ENCODE data around the gene IRAK2.
"Not testable (repeated sequence)": the region's sequence is repeated elsewhere in the genome, so short reads cannot be mapped to it uniquely, and the experiment has no call there.

Gene IRAK2

DNA sequence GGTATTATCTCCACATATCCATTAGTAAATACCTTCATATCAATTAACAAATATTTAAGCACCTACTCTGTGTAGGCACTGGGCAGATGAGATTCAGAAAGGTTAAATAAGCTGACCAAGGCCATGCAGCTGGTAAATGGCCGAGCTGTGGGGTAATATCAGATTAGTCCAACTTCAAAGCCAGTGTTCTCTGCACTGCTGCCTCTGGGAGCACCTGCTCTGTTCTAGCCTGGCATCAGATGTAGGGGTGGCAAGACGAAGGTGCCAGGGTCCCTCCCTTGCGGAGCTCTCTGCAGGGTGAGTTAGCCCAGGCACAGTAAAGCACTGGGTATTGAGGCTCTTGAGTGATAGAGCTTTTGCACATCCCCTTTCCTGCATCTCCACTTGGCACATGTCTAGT, 89.0 kb downstream of the IRAK2 start:
- no peak for DNase-seq (ENCODE audit: low spot score)

DNA sequence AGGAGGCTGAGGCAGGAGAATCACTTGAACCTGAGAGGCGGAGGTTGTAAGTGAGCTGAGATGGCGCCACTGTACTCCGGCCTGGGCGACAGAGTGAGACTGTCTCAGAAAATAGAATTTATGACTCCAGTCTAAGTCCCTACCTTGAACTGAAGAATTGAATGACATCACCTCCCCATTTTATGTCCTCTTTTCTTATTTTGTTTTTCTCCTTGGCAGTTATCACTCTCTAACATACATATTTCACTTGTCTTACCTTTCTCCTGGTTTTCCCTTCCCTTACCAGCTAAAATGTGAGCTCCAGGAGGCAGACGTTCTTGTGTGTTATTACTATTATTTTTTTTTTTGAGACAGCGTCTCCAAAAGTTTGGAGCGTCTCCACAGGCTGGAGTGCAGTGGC, 91.1 kb downstream of the IRAK2 start:
- no peak for DNase-seq (ENCODE audit: low spot score)

DNA sequence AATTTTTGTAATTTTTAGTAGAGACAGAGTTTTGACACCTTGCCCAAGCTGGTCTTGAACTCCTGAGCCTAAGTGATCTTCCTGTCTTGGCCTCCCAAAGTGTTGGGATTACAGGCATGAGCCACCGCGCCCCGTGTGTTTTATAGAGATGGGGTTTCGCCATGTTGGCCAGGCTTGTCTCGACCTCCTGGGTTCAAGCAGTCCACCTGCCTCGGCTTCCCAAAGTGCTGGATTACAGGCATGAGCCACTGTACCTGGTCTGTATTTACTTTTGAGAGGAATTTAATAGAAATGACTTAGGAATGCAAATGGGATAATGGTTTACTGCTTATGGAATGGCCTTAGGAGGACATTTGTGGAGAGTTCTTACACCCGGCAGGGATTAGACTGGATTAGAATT, 94.3 kb downstream of the IRAK2 start:
- no peak for DNase-seq (ENCODE audit: low spot score)

DNA sequence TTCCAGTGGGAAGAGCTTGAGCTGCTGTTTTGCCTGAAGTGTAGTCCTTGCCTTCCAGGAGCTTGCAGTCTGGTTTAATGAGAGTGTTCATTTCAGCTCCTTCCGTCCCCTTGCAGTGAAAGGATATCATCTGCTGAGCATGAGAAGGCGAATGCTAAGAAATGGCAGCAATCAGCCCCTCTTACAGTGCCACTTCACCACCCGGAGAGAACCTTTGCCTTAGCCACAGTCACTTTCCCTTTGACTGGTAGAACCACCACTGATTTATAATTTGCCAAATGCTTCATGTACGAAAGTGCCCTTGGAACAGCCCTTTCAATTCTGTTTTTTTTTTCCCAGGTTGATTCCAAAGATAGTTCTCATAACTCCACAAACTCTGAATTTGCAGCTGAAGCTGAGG, 95.1 kb downstream of the IRAK2 start:
- DNase-seq (ENCODE audit: low spot score): no peak

DNA sequence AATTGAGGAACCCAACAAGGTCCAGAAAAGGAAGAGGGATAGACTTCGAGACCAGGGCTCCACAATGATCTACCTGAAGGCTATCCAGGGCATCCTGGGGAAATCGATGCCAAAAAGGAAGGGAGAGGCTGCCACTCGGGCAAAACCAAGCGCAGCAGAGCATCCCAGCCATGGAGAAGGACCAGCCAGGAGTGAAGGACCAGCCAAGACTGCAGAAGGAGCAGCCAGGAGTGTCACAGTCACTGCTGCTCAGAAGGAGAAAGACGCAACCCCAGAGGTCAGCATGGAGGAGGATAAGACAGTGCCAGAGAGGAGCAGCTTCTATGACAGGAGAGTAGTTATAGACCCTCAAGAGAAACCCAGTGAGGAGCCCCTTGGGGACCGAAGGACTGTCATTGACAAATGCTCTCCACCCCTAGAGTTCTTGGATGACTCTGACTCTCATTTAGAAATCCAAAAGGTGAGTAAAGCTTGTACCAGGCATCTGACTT, 95.5 kb downstream of the IRAK2 start:
- DNase-seq (ENCODE audit: low spot score): no peak

DNA sequence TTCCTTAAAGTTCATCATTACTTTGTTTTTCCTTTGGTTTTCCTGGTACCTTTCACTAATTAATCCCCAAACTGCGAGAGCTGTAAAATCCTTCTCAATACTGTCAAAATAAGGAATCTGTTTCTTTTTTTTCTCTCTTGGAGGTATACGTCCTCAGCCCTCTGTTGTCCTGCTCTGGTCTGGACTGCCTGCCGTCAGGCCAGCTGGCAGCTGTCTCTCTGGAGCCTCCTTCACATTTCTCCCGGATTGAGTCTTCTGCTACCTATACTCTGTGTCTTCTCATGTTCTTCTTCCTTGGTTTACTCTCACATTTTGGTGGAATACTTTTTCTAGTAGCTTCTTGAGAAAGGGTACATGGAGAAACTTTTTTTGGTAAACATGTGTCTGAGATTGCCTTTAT, 97.3 kb downstream of the IRAK2 start:
- DNase-seq (ENCODE audit: low spot score): no peak

DNA sequence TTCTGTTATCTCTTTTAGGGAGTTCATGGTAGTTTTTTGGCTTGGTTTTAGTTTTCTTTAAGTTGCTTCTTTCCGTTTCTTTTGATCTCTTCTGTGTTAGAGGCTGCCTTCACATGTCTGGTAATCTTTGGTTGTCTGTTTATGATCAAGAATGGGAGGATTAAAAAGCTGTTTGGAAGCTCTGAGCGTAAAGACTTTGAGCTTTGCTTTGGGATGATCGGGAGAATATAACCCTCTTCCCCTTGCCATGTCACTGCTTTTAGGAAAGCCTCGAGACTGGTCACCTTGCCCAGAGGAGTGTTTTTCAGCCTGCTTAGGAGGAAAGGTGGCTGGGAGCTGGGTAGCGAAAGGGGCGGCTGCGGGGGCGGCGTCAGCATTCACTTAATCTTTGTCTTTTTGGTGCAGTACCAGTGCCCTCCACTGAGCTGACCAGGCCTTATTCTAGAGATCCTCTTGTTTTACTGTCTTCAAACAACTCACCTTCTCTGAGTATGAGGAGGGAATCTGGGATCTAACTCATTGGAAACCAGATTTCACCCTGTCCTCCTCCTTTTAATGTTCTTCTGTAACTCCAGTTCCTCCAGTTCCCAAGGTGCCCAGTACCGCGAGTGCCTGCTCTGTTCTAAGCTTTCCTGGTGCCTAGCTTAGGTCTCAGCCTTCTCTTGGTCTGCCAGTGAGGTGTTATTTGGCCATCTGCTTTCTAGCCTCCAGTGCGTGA, 99.1 kb downstream of the IRAK2 start:
- peak; percentile 69 for DNase-seq (ENCODE audit: low spot score)

DNA sequence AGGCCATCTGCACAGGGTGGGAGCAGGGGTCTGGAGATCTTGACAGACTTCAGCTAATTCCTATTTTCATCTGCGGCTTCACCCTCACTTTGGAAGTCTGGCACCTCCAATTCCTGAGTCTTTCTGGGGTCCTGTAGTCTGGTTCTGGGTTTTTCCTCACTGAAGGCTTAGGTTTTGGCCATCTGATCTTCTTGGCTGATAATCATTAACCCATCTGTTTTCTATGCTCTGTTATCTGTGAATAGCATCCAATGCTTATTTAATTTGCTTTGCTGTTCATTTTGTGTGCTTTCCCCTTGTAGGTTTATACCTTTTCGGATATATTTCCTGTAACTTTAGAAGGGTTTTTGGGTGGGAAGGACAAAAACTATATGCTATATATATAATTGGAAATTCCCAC, 101.1 kb downstream of the IRAK2 start:
- no peak for DNase-seq (ENCODE audit: low spot score)

DNA sequence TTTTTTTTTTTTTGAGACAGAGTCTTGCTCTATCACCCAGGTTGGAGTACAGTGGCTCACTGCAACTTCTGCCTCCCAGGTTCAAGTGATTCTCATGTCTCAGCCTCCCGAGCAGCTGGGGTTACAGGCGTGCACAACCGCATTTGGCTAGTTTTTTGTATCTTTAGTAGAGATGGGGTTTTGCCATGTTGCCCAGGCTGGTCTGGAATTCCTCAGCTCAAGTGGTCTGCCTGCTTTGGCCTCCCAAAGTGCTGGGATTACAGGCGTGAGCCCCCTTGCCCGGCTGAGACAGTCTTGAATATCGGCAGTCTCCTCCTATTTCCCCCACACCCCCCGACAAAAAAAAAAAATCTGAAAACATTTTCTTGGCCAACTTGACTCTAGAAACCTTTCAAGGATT, 102.2 kb downstream of the IRAK2 start:
- not testable (repeated sequence) for DNase-seq (ENCODE audit: low spot score)

DNA sequence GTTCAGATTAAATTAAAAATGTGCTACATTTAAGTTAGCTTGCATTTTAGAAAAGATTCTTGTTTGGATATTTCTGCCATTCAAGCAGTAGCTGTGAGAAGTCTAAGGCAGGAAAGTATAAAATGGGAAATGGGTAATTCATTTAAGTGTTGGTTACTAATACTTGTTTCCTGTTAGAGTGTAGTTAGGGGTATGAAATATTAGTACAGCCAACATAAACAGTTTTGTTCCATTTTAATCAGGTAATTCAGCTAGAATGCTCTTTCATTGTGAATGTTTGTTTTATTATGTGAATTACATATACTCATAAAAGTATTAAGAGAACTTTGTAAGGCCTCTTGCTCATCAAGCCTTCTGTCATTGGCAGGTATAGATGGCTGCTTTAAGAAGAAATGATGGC, 103.4 kb downstream of the IRAK2 start:
- no peak for DNase-seq (ENCODE audit: low spot score)

DNA sequence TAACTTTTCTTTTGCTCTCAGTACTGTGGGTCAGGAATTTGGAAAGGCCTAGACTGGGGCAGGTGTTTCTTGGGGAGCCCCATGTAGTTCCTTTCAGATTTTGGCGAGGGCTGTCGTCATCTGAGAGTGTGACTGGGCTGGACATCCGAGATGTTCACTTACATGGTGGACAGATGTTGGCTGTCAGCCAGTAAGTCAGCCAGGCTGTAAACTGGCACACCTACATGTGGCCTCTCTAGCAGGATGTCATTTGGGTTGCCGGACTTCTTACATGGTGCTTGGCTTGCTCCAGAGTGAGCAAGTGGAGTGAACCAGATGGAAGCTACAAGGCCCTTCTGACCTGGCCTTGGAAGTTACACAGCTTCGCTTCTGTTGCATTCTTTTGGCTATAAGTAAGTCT, 104.2 kb downstream of the IRAK2 start:
- DNase-seq (ENCODE audit: low spot score): no peak

DNA sequence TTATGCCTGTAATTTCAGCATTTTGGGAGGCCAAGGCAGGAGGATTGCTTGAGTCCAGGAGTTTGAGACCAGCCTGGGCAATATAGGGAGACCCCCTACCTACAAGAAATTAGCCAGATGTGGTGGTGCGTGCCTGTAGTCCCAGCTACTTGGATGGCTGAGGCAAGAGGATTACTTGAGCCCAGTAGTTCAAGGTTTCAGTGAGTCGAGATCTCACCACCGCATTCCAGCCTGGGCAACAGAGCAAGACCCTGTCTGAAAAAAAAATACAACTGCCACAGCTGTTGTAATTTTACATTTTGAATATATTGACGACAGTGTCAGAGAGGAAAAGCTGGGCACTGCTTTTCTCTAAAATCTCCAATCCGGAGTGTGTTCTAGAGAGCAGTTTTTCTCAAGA, 104.7 kb downstream of the IRAK2 start:
- DNase-seq (ENCODE audit: low spot score): no peak

DNA sequence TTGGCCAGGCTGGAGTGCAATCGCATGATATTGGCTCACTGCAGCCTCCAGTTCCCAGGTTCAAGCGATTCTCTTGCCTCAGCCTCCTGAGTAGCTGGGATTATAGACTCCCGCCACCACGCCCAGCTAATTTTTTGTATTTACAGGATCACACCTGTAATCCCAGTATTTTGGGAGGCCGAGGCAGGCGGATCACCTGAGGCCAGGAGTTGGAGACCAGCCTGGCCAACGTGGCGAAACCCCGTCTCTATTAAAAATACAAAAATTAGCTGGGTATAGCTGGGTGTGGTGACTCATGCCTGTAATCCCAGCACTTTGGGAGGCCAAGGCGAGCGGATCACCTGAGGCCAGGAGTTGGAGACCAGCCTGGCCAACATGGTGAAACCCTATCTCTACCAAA, 107.8 kb downstream of the IRAK2 start:
- DNase-seq (ENCODE audit: low spot score): not testable (repeated sequence)

DNA sequence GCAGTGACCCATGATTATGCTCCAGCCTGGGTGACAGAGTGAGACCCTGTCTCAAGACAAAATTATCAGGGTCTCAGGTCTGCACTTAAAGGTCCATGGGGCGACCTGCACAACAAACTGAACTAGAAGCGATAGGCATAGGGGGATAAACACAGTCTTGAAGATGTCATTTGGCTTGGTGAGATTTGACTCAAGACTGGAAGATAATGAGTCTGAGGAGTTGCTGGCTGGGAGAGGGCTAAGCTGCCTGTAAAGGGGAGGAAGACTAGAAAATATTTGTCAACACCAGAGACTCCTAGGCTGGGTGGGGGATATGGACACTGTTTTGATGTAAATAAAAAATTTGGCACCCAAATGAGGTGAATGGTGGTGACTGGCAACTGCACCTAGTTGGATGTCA, 108.3 kb downstream of the IRAK2 start:
- no peak for DNase-seq (ENCODE audit: low spot score)

DNA sequence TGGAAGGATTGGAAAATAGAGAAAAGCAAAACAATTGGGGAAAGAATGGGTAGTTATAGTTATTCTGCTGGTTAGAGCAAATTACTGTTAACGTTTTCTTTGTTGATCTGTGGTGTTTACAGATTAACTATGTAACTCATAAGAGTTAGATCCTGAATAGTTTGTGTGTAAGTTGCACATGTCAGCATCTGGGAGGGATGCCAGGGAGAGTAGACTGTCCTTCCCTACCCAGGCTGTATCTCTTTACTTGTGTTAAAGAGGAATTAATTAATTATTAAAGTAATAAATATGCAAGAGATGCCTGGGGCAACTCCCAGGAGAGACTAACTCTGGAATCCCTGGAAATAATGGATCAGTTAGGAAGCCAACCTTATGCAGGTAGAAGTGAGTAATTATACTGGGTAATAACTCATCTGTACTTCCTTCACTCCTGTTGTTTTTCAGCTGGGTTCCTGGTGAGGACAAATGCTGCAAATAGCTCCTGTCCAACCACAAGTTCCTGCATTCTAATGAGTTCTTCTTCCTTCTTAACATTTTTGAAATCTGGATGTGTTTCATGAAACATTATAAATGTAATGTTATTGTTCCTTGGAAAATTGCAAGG, 109.1 kb downstream of the IRAK2 start:
- no peak for DNase-seq (ENCODE audit: low spot score)

DNA sequence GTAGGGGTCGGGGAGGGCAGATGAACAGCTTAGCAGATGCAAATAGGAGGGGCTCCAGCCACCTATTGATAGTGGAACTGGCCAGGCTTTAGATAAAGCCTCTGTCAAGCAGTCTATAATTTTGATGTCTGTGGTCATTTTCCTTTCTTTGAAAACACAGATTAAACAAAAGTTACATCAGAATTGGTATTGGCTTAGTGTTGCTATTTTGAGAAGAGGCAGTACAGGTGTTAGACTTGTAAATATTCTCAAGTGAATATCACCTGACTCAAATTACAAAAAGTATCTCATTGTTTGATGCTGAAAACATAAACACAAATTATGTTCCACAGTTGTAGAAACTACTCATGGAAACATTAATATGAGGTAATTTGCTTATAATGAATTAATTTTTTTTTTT, 109.9 kb downstream of the IRAK2 start:
- DNase-seq (ENCODE audit: low spot score): no peak

DNA sequence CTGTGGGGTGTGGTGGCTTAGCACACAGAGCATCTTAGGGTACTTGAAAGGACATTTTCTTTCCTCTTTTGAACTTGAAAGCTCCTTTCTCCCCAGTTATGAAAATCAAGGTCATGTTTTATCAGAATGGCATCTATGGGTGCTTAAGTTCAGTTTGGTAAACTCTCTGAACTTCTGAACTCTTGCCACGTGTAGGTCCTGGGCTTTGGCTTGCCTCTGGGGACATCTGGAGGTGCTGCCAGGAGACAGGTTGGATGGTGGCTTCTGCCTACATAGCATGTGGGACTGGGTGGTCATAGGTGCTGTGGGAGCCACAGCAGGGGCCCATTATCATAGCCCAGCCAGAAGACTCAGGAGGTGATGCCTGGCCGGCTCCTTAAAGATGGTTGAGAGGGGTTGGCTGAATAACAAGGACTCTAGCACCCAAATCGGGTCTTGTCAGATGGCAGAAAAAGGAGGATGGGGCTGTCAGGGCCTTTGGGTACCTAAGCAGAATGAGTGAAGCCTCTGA, 112.5 kb downstream of the IRAK2 start:
- no peak for DNase-seq (ENCODE audit: low spot score)

DNA sequence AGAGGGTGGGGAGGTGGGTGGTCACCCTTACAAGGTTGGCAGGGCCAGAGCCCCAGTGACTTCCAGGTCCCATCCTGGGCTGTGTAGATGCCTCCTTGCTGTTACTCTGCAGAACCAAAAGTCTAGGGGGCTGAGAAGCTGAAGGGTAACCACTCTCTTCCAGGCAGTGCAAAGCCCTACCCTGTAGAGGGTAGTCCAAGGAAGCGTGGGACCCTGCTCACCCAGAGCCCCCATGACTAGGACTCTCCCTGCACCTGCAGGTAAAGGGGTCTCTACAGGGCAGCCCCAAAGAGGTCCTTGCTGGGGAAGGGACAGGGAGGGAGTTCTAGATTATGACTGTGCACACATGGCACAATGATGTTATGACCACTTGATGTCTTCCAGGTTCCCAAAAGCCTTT, 113.8 kb downstream of the IRAK2 start:
- no peak for DNase-seq (ENCODE audit: low spot score)

DNA sequence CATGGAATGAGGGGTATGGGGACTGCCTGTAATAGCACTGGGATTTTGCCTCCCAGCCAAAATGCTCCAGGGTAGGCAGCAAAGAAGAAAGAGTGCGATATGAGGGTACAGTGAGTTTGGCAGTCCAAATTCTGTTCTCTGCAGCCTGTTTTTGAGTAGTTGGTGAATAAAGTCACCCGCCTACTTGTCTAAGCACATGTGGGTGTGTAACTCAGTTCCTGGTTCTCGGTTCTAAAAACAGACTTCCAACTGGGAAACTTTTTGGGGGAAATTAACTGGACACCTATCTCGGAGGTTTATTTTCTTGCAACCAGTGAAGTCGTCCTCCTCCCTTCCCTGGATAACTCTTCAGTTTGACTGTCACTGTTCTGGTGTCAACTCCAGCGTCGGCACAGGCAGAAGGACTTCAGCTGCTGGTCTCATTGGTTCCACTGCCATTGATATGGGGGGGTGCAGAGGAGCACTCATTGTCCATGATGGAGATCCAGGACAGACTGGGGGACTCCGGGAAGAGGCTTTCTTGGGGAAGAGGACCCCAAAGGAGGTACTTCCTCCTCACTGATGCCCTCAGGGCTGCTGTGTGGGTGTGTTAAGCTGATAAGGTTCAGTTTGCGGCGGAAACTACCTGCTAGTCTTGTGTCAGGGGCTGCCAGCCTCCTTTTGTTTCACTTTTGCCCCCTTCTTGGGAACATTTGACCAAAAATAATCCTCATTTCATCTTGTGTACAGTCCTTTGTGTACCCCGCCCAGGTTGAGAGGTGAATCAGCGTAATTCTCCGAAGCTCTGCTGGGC, 114.9 kb downstream of the IRAK2 start:
- DNase-seq (ENCODE audit: low spot score): no peak

DNA sequence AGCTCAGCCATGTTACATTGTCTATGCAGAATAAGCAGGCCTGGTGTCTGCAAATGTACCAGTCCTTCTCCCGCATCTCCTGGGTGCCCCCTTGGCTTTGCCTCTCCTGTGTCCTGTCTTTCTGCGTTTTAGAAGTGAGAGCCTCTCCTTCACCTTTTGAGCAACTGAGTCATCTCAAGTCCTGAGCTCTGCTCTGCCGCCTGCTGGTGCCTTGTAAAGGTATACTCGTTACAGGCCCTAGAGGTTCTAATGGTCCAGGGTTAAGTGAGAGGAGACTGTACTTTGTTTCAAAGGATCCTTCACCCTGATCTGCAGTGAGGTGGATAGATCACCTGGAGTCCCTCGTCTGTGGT, 115.4 kb downstream of the IRAK2 start:
- DNase-seq (ENCODE audit: low spot score): no peak

DNA sequence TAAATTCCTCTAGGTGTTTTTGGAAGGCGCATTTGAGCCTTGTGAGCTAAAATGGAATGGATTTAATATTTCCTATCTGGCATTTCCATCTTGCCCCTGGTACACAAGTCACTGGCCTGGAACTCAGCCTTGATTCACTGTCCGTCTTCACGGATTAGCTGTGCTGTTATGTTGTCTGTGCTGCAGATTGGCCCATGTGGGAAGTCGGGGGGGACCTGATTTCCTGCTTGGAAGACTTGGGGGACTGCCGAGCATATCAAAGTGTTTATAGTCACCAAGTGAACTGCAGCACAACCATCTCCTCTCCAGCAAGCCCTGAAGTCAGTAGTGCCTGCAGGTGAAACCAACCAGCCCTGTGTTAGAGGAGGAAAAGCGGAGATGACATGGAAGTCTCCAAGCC, 115.9 kb downstream of the IRAK2 start:
- no peak for DNase-seq (ENCODE audit: low spot score)

DNA sequence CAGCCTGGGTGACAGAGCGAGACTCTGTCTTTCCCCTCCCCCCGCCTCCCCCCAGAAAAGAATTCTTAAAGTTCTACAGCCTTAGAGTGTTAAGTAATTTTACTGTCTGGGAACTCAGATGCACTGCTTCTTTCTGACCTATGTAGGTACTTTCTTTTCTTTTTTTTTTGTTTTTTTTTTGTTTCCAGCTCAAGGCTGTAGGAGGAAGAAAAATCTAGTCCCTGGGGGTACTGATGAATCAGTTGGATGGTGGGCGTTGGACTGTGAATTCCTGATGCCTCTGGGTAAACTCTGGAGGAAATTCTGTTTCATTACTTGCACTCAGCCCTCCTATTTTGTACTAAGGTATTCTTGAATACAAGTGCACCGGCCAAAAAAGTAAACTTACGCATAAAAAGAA, 117.2 kb downstream of the IRAK2 start:
- DNase-seq (ENCODE audit: low spot score): no peak

DNA sequence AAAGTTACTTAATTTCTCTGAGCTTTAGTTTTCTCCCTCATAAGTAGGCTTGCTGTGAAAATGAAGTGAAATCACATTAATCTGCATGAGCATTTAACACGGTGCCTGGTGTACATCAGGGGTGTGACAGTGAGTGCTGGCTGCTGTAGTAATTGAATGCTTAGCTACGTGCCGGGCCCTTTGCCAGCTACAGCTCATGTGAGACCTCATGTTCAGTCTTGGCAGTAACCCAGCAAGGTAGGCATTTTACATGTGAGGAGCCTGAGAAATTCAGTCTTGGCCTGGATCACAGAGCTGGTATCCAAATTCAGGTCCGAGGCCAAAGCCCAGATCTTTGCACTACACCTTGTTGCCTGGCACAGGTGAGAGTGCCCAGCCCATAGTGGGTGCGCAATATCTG, 118.9 kb downstream of the IRAK2 start:
- no peak for DNase-seq (ENCODE audit: low spot score)

Measured in CD4-positive, alpha-beta T cell treated with Interleukin-2 at 100 ng/mL for 4 hours (primary cell).